GM18498 (cell line): ENCODE measurements around the gene MRGPRG.

ENCODE experiments used
- ATAC-seq: cut with Tn5 transposase; IDR thresholded peaks from one replicate; pipeline ENCODE4 v1.9.1; 2021; ENCODE audit warnings: mild to moderate bottlenecking, moderate library complexity; ENCODE audit not compliant: unreplicated experiment

The MRGPRG gene

DNA sequence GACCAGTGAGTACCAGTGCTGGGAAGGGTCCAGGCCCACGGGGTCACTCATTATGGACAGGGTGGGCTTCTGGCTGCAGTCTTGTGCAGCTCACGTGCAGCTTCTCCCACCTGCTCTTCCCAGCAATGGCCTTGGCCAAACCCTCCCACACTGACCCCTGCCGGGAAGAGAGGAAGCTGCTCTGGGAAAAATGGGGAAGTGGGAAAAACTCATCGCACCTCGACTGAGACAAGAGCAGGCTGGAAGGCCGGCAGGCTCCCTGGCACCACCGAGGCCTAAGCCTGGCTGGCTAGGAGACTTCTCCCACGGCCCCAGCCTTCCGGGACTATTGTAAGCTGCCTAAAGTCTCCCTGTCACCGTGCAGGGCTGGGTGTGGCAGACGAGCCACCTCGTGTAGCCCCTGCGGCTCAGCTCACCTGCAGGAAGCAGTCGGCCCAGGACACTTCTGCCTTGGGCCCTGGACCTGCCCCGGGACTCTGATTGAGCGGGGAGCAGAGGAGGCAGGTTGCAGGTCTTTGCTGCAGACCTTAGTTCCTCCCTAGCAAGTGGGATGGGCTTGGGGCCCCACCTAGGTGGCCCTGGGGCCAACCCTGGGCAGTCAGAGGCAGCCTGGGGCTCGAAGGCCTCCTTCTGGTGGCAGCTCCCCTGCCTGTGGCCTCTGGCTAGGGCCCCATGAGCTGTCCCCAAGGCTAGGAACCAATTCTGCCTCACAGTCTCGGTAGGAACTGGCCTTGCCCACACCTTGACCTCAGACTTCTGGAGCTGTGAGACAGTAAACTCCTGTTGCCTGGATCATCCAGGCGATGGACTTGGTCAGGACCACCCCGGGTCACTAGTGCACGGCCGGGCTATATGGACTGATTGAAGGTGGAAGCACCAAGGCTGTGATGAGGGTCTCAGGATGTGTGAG is 23.1 kb downstream of the MRGPRG start:
- no peak for ATAC-seq

DNA sequence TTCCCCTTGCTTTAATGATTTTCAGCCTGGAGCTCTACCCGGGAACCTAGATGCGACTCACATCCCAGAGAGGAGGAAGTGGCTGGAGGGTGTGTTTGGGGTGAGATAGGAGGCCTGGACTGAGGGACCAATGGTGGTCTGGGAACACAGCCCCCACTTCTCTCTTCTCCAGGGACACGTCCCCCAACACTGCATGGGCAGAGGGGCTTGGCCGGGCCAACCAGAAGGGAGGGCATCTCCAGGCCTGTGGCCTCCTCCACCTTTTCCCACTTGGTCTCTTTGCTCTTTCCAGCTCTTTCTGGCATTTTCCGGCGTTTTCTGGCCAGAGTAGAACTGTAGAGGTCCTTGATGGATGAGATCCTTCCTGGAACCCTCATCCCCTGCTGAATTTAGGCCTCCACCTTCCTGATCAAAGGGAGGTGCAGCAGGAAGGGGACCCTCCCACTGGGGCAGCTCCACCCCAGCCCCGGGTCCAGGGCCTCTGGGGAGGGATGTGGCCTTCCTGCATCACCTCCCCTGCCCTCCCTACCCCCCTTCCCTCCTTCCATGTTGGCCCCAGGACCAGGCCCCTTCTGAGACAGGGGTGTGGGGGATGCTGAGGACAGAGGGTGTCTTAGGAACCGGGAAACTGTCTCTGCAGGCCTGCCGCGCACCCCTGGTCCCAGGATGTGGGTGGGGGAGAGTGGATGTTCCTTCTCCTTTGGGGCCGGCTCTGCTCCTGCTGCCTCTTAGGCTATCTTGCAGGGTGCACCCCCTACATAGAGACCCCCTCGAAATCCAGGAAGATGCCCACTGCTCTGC is 24.4 kb downstream of the MRGPRG start:
- no peak for ATAC-seq

DNA sequence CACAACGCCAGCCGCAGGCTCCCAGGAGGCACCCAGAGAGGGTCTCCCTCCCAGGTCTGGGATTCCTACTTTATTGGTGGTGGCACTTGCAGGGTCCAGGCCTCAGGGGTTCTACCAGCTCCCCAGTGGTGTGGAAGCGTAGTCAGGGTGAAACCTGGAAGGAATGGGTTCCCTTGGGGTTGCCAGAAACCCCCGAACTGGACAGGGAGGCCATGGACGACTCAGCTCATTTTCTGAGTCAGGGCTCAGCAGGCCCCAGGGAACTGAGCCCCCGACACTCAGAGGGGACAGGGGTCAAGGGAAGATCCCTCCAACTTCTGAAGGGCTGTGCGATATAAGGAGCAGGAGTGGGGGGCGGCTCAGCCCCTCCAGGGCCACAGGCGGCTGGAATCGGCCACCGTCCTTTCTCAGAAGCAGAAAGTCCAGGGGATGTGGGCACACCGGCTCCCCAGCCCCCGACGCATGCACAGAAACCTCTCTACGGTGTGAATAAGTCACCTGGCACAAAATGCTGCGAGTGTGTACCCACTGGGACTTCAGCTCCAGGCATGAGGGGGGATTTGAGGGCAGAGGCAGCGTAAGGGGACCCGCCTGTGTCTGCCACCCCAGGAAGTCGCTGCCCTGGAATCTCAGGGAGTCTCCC is 25.1 kb downstream of the MRGPRG start:
- no peak for ATAC-seq

DNA sequence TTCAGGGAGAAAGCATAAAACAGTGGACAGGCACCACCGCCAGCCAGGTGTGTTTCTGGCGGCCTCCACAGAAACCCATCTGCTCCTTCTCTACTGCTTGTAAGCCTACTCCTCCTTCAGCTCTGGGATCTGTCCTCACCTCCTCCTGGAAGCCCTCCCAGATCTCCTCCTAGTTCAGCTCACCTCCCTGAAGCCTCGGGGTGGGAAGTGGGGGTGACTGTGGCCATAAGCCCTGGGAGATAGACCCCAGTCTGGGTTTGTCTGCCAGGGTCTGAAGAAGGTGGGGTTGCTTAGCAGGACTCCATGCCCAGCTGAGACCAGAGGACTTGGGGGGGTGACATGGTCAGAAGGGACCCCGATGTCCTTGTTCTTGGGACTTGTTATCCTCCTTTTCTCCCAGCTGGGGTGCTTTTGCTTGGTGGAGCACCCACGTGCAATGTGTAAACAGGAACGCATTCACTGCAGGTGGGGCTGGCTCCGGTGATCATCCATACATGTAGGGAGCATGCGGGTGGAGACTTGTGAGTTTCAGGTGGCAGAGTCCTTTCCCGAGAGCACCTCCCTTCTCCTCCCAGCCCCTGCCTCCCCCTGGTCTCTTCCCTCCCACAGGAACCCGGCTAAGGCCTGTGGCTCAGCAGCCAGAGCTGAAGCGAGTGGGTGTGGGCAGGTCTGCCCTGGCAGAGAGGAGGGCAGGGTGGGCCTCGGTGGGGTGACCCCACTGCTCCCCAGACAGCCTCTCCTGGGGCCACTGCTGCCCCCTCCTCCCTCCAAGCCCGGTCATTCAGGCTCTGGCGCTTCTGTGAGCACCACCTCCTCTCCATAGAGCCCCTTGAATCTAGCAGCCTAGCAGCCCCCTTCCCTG is 25.9 kb downstream of the MRGPRG start:
- no peak for ATAC-seq

DNA sequence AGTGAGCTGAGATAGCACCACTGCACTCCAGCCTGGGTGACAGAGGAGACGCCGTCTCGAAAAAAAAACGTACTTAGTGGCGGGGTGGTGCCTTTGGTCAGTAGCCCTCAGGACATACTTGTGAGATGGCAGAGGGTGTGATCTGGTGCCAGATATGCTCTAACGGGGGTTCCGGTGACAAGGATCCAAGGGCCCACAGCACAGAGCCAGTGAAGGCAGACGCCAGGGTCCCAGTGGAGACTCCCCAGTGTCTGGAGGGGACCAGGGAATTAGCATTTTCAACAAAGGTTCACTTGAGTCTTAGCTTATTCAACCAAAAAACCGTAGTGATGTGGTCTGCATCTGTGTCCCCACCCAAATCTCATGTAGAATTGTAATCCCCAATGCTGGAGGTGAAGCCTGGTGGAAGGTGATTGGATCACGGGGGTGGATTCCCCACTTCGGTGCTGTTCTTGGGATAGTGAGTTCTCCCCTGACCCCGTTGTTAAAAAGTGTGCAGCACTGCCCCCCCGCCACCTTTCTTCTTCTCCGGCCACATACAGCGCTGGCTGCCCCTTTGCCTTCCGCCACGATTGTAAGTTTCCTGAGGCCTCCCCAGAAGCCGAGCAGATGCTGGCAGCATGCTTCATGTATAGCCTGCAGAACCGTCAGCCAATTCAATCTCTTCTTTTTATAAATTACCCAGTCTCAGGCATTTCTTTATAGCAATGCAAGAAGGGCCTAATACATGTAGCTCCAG is 26.9 kb downstream of the MRGPRG start:
- no peak for ATAC-seq

DNA sequence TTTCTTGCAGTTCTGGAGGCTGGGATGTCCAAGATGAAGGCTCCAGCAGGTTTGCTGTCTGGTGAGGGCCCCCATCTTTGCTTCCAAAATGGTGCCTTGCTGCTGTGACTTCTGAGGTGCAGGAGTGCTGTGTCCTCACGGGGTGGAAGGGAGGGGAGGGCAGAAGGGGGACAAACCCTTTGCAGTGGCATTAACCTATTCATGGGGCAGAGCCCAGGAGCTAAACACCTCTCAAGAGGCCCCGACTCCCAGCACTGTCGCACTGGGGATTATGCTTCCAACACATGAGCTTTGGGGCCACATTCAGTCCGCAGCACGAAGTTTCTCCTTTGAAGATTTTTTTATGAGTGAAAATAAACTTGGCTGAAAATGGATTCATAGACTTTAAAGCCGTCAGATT is 28.0 kb downstream of the MRGPRG start:
- no peak for ATAC-seq

DNA sequence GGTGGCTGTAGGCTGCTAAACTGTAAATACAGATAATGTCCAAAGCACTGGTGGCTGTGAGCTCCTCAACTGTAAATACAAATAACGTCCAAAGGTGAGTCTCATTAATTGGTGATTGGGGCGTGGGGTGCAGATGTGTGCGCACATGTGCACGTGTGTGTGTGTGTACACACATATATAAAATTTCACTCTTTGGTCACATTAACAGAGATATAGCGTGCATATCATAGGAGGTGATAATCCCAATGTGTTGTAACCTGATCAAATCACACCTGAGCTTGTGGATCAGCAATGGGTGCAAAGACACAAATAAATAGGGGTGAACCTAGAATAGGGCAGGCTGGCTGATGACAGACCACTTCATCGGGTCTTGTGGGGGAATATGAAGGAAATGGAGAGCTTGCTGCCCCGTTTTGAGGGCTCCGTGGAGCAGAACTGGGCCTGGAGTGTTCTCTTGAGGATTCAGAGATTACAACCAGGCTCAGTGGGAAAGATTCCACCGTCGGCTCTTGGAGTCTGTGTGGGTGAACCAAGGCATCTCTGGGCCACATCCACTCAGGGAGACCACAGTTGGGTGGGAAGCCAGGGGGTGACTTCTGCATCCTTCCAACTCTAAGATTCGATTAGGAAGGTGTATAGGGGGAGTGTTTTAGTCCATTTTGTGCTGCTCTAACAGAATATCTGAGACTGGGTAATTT is 28.6 kb downstream of the MRGPRG start:
- no peak for ATAC-seq

DNA sequence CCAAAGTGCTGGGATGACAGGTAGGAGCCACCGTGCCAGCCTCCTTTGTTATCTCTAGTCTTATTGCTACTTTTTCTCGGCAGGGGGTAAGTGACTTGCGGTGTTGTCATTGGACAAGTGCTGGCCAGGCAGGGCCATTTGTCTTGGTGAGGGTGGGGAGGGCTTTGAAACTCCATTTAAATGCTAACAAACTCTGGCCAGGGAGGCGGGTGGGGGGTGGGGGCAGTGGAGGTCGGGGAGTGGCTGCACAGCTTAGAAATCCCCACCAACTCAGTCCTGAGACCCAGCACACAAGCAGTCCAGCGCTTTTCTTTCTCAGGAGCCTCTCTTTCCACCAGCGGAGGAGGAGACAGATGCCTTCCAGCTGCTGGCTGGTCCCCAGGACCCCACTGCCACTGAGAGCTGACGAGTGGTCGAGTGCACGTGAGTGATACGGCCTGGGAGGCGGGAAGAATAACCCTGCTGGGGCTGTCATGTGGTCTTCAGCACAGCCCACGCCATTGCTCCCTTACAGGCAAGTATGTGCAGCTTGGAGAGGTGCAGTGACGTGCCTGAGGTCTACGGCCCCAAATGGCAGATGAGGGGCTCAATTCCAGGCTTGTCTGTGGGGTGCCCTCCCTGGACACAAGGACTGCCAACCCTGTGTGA is 29.3 kb downstream of the MRGPRG start:
- no peak for ATAC-seq

DNA sequence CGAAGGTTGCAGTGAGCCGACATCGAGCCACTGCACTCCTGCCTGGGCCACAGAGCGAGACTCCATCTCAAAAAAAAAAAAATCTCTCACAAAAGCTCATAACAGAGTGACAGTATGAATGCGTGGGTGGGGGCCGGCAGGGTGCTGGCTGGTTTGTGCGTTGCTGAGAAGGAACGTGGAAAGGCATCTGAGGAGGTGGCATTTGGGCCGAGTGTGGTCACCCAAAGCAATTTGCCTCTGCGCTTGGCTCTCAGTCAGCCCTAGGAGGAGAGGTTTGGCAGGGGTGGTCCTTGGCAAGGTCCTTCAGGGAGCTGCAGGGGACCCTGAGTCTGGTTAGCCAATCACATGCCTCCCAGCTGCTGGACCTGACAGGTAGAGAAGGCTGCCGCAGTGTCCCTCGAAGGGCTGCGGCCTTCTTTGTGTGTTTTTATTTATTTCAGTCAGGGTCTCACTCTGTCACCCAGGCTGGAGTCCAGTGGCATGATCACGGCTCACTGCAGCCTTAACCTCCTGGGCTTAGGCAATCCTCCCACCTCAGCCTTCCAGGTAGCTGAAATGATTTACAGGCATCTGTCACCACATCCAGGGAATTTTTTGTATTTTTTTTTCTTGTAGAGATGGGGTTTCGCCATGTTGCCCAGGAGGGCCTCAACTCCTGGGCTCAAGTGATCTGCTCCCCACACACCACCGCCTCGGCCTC is 30.0 kb downstream of the MRGPRG start:
- no peak for ATAC-seq

DNA sequence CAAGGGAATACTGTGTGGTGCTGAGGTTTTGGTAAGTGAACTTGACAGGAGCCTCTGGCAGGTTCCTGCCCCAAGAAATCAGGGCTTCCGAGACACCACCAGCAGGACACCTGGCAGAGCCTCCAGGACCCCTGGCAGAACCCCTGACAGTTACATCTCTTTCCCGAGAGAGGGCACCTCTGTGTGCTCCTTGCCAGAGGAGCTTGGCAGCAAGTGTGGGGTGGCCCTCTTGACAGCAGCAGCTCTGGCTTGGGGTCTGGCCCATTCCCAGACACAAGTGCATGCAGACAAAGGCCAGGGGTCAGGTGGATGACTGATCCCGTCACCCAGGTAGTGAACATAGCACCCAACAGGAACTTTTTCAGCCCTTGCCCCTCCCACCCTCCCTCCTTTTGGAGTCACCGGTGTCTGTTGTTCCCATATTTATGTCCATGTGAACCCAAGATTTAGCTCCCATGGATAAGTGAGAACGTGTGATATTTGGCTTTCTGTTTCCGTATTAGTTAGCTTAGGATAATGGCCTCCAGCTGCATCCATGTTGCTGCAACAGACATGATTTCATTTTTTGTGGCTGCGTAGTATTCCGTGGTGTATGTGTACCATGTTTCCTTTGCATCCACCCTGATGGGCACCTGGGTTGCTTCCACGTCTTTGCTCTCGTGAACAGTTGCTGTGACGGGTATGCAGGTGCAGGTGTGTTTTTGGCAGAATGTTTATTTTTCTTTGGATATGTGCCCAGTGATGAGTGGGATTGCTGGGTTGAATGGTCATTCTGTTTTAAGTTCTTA is 32.3 kb downstream of the MRGPRG start:
- ATAC-seq = no peak

DNA sequence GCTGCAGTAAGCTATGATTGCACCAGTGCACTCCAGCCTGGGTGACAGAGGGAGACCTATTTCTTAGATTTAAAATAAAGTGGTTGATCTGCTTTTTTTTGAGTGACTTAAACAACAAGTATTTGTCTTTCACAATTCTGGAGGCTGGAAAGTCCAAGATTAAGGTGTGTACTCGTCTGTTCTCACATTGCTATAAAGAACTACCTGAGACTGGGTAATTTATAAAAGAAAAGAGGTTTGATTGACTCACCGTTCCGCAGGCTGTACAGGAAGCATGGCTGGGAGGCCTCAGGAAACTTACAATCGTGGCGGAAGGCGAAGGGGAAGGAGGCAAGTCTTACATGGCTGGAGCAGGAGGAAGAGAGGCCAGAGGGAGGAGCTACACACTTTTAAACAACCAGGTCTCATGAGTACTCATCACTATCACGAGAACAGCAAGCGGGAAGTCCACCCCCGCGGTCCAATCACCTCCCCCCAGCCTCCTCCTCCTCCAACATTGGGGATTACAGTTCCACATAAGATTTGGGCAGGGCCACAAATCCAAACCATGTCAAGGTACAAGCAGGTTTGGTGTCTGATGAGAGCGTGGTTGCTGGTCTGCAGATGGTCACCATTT is 33.8 kb downstream of the MRGPRG start:
- no peak for ATAC-seq

DNA sequence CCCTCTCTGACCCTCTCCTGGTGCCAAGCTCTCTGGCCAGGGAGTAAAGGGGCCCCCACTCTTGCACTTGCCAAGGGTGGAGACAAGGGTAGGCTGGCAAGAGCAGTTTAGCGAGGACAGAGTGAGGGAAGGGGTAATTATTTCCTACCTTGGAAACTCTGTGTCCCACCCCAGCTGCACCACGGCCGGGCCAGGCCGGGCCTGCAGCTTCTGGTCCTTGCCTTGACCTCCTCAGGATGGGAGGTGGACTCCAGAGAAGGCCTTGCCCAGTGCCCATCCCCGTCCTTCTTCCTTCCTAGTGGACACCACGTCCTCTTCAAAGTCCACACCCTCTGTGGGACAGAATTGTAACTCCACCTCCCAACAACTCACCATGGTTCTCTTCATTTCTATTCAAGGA is 35.1 kb downstream of the MRGPRG start:
- no peak for ATAC-seq

DNA sequence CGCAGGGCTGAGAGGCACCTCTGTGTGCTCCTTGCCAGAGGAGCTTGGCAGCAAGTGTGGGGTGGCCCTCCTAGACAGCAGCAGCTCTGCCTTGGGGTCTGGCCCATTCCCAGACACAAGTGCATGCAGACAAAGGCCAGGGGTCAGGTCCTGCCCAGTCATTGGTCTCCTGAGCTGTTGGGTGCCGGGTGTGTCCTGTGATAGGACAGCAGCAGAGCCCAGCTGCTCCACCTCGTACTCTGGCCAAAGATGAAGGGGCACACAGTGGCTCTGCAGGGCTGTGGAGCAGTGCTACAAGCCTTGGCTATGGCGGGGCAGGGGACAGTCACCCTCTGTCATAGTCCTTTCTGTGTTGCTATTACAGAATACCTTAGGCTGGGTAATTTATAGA is 36.2 kb downstream of the MRGPRG start:
- ATAC-seq = no peak

DNA sequence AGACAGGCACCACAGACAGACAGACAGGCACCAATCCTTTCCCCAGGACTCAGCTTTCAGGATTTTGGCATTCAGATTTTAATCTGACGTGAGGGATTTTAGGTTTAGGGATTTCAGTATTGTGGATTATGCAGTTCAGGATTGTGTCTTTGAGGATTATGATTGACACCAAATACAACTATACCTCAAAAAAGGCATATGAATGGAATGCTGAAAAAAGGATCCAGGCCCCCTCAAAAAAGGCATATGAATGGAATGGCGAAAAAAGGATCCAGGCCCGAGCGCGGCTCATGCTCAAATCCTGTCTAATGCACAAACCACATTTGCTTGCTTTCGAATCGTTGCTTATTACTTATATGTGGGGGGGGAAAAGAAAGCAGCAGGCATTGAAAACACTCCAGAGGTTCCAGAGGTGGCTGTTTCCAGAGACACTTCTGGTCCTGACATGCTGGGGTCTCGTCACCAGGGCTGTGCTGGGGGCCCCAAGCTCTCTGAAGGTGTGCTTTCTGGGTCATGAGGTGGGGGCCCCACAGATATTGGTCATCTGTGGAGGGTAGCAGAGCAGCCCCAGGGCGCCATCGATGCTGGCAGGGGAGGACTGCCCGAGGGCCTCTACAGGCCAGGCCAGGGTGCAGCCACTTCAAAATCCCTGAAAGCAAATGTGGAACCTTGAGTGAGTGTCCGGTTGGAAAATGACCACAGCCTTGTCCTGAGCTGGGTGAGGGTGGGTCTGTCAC is 36.7 kb downstream of the MRGPRG start:
- ATAC-seq = no peak

DNA sequence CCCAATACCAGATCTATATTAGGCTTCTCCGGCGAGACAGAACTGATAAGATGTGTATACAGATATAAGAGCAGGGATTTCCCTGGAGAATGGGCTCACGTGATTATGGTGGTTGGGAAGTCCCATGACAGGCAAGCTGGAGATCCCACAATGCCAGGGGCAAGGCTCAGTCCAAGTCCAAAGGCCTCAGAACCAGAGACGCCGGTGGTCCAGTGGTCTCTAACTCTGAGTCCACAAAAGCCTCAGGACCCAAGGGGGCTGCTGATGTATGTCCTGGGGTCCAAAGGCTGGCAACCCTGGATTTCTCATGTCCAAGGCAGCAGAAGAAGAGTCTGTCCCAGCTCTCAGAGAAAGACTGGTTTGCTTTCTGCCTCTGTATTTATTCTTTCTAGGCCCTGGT is 37.7 kb downstream of the MRGPRG start:
- ATAC-seq = no peak

DNA sequence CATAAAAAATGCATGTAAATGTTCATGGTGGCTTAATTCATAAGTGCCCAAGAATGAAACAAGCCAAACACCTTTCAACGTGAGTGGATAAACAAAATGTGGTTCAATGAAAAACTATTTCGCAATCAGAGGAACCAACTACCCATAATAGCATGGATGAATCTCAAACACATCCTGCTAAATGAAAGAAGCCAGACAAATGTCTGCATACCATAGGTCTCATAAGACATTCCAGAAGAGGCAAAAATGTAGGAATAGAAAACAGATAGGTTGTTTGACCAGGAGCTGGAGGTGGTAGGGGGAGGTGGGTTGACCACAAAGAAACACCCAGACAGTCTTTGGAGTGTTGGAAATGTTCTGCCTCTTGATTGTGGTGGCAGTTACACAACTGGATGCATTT is 40.3 kb downstream of the MRGPRG start:
- no peak for ATAC-seq
